Measurements from ENCODE around the gene ACSL5.

- no peak for TF ChIP-seq CTCF (IDR thresholded peaks at IDR 0.05)
- no peak for TF ChIP-seq POLR2A (IDR thresholded peaks at IDR 0.05)
These were observed 35.0 kb upstream of the ACSL5 start for GRCh38 chr10:112338957-112339356.

Measured in testis (tissue), 2 donors.